ENCODE results near the gene EPB41L4B. TPM values are rescaled to one million over a fixed set of nuclear protein-coding genes. Genes with fewer than 3 reads are reported as not detected.
"Not testable (repeated sequence)": the region's sequence is repeated elsewhere in the genome, so short reads cannot be mapped to it uniquely, and the experiment has no call there.

EPB41L4B gene
- total and polyA plus RNA-seq, 8 donors, result 36.8 to 122 (median 93.3) TPM

DNA sequence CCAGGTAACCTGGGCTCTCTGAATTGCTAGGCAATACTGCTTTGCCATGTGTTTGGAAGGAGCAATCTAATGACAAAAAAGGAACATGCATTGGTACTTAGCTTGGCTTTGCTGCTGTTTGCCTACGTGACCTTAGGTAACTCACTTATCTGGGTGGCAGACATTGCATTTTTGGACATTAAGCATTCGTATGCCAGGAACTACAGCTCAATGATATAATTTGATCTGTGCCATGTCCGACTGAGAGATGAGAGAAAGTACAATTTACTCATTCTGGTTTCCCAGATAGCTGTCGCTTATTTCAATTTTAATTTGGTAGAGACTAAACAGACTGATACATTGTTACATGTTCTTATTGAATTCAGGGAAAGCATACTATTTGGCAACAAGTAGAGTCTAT, 90.6 kb downstream of the EPB41L4B start:
- Histone ChIP-seq H3K9me3 (no peaks in the 10 kb centered on the region), H3K27me3 (no peaks in the 10 kb centered on the region), H3K4me3 (no peak overlapping the region), H3K4me1 (no peaks in the 10 kb centered on the region), H3K36me3 (no peaks in the 10 kb centered on the region), H3K27ac (no peak overlapping the region)
- DNase-seq (no peak), ATAC-seq (peak in 1 of 4 donors; percentile 19), FAIRE-seq (no peak)
- WGBS, 2 donors, result 53 to 57% methylated on average over 4 of the region's 4 CpGs
- TF ChIP-seq, protein P1, sequence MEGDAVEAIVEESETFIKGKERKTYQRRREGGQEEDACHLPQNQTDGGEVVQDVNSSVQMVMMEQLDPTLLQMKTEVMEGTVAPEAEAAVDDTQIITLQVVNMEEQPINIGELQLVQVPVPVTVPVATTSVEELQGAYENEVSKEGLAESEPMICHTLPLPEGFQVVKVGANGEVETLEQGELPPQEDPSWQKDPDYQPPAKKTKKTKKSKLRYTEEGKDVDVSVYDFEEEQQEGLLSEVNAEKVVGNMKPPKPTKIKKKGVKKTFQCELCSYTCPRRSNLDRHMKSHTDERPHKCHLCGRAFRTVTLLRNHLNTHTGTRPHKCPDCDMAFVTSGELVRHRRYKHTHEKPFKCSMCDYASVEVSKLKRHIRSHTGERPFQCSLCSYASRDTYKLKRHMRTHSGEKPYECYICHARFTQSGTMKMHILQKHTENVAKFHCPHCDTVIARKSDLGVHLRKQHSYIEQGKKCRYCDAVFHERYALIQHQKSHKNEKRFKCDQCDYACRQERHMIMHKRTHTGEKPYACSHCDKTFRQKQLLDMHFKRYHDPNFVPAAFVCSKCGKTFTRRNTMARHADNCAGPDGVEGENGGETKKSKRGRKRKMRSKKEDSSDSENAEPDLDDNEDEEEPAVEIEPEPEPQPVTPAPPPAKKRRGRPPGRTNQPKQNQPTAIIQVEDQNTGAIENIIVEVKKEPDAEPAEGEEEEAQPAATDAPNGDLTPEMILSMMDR (IDR thresholded peaks at IDR 0.05), result no peak
- intact Hi-C loops (cut with DNase I), result no loop called here

DNA sequence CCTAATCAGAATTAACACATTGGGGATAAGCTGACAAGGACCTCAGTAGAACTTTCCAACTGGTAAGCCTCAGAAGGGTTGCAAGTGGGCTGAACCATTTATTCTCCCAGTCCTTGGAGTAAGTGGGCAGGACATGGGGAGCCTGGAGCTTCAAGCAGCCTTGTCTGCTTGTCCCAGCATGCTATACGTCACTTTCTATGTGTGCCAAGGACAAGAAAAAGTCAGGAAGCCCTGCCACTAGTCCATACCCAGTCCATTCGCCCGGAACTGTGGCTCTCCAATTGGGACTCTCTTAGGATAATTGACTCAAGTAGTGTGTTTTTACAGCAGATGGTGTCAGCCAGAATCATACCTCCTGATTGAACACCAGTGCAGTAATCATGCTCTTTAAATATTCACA, 91.2 kb downstream of the EPB41L4B start:
- H3K27ac ChIP-seq, result no peak overlapping the region

DNA sequence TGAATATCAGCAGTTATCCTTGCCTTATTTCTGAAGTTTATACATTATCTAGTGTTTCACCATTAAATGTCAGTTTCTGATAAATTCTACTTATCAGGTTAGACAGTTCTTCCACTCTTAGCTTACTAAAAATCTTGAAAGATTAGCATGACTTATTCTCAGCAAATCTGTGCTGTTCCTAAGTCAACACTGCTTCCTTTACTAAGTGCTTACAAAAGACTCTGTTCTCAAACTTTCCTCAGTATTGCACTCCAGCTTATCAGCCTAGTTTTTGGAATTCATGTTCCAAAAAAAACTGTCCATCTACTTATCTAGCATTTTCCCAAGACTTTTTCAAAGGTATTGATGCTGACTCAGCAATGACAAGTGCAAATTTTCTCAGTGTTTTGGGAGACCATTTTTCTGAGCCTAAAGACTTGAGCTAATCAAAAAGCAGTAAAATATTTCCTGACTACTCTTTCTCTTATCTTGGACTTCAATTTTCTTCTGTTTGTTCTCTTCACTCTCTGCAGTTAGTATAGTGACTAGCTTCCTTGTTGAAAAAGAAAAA, 92.7 kb downstream of the EPB41L4B start:
- no peaks in the 10 kb centered on the region for H3K4me1 ChIP-seq
- H3K4me3 ChIP-seq, result no peak overlapping the region
- ATAC-seq (no peak), FAIRE-seq (no peak), DNase-seq (no peak)
- H3K9me3 ChIP-seq, result no peaks in the 10 kb centered on the region
- H3K27ac ChIP-seq, result no peak overlapping the region
- H3K27me3 ChIP-seq, result no peaks in the 10 kb centered on the region
- intact Hi-C loops (cut with DNase I), result no loop called here
- H3K36me3 ChIP-seq, result no peaks in the 10 kb centered on the region
- TF ChIP-seq, protein P1 (IDR thresholded peaks at IDR 0.05), result no peak

More for the DNA sequence above, 91.2 kb downstream of the EPB41L4B start:
- ATAC-seq (peak in 2 of 4 donors; percentile 27 to 55), FAIRE-seq (no peak), DNase-seq (no peak)
- Histone ChIP-seq H3K4me1 (no peaks in the 10 kb centered on the region), H3K27me3 (no peaks in the 10 kb centered on the region), H3K36me3 (no peaks in the 10 kb centered on the region), H3K4me3 (no peak overlapping the region), H3K9me3 (no peaks in the 10 kb centered on the region)
- intact Hi-C loops (cut with DNase I), result no loop called here
- TF ChIP-seq, protein P1 (IDR thresholded peaks at IDR 0.05), result no peak
- WGBS, 2 donors, result 73 to 76% methylated on average over 3 of the region's 3 CpGs

DNA sequence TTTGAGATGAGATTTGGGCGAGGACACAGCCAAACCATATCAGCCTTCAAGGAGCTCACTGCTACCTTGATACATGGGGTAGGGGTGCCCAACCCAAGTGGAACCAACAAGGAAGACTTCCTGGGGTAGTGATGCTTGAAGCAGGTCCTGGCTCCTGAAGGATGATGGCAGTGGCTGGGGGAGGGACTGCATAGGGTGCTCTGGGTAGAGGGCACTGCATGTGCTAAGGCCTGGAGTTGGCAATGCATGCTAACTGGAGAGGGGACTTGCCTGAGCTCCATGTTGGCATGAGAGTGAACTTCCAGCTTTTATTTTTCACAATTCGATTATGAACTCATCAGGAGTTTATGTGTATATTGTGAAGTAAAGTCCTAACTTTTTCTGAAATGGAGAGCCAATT, 95.2 kb downstream of the EPB41L4B start:
- WGBS, 2 donors, result 52 to 56% methylated on average over 2 of the region's 2 CpGs
- TF ChIP-seq, protein P1 (IDR thresholded peaks at IDR 0.05), result no peak
- Histone ChIP-seq H3K27ac (no peak overlapping the region), H3K27me3 (no peaks in the 10 kb centered on the region), H3K4me1 (no peaks in the 10 kb centered on the region), H3K9me3 (no peaks in the 10 kb centered on the region), H3K4me3 (no peak overlapping the region), H3K36me3 (no peaks in the 10 kb centered on the region)
- intact Hi-C loops (cut with DNase I), result no loop called here
- FAIRE-seq, result no peak
- DNase-seq, result no peak
- no peak for ATAC-seq

DNA sequence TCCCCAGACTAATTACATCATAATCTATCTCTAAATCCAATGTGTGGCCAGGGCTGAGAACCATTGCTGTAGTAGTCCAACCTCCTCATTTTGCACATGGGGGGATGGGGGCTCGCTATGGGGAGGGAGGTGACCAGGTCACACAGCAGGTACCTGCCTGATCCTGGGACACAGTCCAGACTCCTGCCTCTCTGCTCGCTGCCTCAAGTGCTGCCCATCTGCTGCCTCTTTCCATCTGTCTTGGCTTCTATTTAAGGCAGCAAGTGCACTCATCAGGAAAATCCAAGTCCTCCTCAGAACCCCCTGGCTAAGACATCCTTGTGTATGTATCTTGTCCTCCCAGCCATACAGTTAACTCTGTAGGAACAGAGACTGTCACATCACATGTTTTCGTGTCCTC, 96.1 kb downstream of the EPB41L4B start:
- no peaks in the 10 kb centered on the region for H3K4me1 ChIP-seq
- H3K9me3 ChIP-seq, result no peaks in the 10 kb centered on the region
- H3K27ac ChIP-seq, result no peak overlapping the region
- H3K4me3 ChIP-seq, result no peak overlapping the region
- H3K36me3 ChIP-seq, result no peaks in the 10 kb centered on the region
- TF ChIP-seq, protein P1 (IDR thresholded peaks at IDR 0.05), result no peak
- intact Hi-C loops (cut with DNase I), result no loop called here
- no peak for FAIRE-seq
- H3K27me3 ChIP-seq, result no peaks in the 10 kb centered on the region
- ATAC-seq, result no peak
- no peak for DNase-seq
- WGBS, 2 donors, result 80 to 91% methylated on average over 3 of the region's 3 CpGs

DNA sequence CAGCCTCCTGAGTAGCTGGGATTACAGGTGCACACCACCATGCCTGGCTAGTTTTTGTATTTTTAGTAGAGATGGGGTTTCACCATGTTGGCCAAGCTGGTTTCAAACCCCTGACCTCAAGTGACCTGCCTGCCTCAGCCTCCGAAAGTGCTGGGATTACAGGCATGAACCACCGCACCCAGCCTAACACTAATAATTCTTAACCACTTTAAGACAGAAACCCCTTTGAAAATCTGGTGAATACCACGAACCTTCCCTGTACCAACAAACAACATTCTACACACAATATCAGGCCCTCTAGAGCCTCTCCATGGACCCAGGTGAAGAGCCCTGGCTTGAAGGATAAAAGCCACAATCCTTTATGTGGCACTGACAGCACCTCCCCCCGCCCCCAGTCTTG, 102.6 kb downstream of the EPB41L4B start:
- H3K36me3 ChIP-seq; H3K4me3 ChIP-seq; DNase-seq; ATAC-seq; H3K9me3 ChIP-seq; FAIRE-seq; intact Hi-C loops (cut with DNase I); H3K27ac ChIP-seq; H3K27me3 ChIP-seq; H3K4me1 ChIP-seq: not testable (repeated sequence)
- whole genome bisulfite sequencing, 2 donors, result 84 to 85% methylated on average over 4 of the region's 4 CpGs
